ENCODE results near the gene CTBP1. TPM values are rescaled to one million over a fixed set of nuclear protein-coding genes. Genes with fewer than 3 reads are reported as not detected.

The CTBP1 gene
- total and polyA plus RNA-seq, 9 of the 15 experiments (the other 6 are each of a cell fraction or from before 2014, with no cell fraction given) = 14.5 to 162 (median 68.2) TPM

- TF ChIP-seq ELK1 (CRISPR knock-in tag; IDR thresholded peaks at IDR 0.05) (no peak), KDM1A (IDR thresholded peaks at IDR 0.05) (no peak), MAFF (IDR thresholded peaks at IDR 0.05; ENCODE audit: low read length) (peak; percentile 85)
Measured at GRCh38 chr4:1201851-1202525, 46.9 kb downstream of the CTBP1 start (continued).

GRCh38 chr4:1200425-1201035, 48.4 kb downstream of the CTBP1 start:
- ChIA-PET CTCF (ENCODE audit: low intra/inter-chr PET ratio) (no interaction called here), POLR2A (interaction anchor here (1.0 to 1.2 kb wide), 2 partner anchors 10 to 653 kb away, joined by 3 to 6 read pairs; no protein-coding TSS in a partner anchor)
- peak overlapping the region; percentile 17; the same call in 1 of the 2 replicates for H3K4me3 ChIP-seq
- no peaks in the 10 kb centered on the region; the same call in 2 of the 3 replicates for H3K79me2 ChIP-seq (ENCODE audit: control insufficient read depth, insufficient read depth, low read length)
- H2AFZ ChIP-seq (ENCODE audit: low read depth, low read length) = peak overlapping the region; percentile 84; the same call in 1 of the 2 replicates
- TF ChIP-seq ZC3H4 (CRISPR knock-in tag; IDR thresholded peaks at IDR 0.05; ENCODE audit: borderline replicate concordance) (no peak), PHF8 (IDR thresholded peaks at IDR 0.05; ENCODE audit: borderline replicate concordance, low read length) (0 out of 2 replicates have a peak, but pooled peaks have one; percentile 0), ZBTB8A (IDR thresholded peaks at IDR 0.05; ENCODE audit: partially characterized antibody) (no peak), ATF7 (IDR thresholded peaks at IDR 0.05) (peak; percentile 10; the same call in 1 of the 2 replicates), EGR1 (conservative IDR thresholded peaks at IDR 0.05) (peak; percentile 70), TFAP4 (CRISPR knock-in tag; IDR thresholded peaks at IDR 0.05; ENCODE audit: borderline replicate concordance) (peak; percentile 76), IRF9 (tag; IDR thresholded peaks at IDR 0.05) (no peak)
- in situ Hi-C loops (cut with MboI) = no loop called here
- no peaks in the 10 kb centered on the region for H3K9me1 ChIP-seq (ENCODE audit: control insufficient read depth, insufficient read depth, low read length)
- H3K36me3 ChIP-seq (ENCODE audit: control insufficient read depth, insufficient read depth, low read length) = no peaks in the 10 kb centered on the region
- H3K4me2 ChIP-seq (ENCODE audit: insufficient read depth, low read length) = peak overlapping the region; percentile 75
- DNase-seq (ENCODE audit: extremely low read depth in 1 of 4, low spot score in 3 of 4) (peak in 3 of 4 experiments; percentile 21 to 43 (median 41)), FAIRE-seq (no peak), ATAC-seq (peak; percentile 19)
- peaks cover 2 to 11% of the 10 kb centered on the region in 2 experiments; a peak in 2 of 5 replicates for H3K27me3 ChIP-seq (ENCODE audit: control insufficient read depth in 2 of 2, insufficient read depth in 2 of 2, low read length in 2 of 2)
- H3K27ac ChIP-seq (ENCODE audit: extremely low read depth, low read depth, low read length) = no peak overlapping the region; the same call in 2 of the 3 replicates
- intact Hi-C loops (cut with micrococcal nuclease) = loop anchor here (5.0 kb wide), 1 partner anchor 33 kb away; no protein-coding TSS in a partner anchor
- H3K4me1 ChIP-seq (replicated peaks in 1 of 2; ENCODE audit: control insufficient read depth in 2 of 2, insufficient read depth in 2 of 2, low read length in 2 of 2) = peaks cover 20 to 49% of the 10 kb centered on the region in 2 experiments
- BruUV-seq (replicated peaks) = no TSS peak
- H3K9ac ChIP-seq (ENCODE audit: insufficient read depth in 1 of 2, low read depth in 2 of 2, low read length in 2 of 2) = peak overlapping the region; percentile 44 to 76; a peak in 3 of 4 replicates
- 18% methylated on average over 12 of the region's 20 CpGs for WGBS (ENCODE audit: insufficient coverage, low coverage, missing lambda C conversion rate)
- H4K20me1 ChIP-seq (replicated peaks; ENCODE audit: control insufficient read depth, insufficient read depth, low read length) = no peaks in the 10 kb centered on the region
- no peaks in the 10 kb centered on the region for H3K9me3 ChIP-seq (replicated peaks; ENCODE audit: control insufficient read depth, insufficient read depth, low read depth, low read length)

Measured in K562 (cell line).